ENCODE results near the gene TRAF3.

DNA sequence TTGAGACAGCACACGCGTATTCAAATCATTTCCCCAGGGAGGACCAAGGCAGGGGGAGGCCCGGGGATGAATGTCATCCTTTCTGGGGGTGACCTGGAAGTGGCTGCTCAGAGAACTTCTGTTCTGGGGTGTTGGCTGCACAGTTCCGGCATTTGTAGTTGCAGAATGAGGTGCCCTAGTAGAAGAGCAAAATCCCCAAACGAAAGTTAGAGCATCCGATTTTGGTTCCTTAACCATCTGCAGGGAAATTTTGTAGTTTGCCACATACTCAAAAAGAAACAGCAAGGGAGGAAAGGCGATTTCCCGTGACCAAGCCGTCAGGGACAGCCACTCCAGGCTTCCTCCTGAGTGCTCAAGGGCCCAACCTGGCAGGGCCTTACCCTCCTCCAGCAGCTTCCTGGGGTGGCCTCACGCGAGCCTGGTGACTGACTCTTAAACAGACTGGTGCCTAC lies 13.0 kb upstream of the TRAF3 start:
- TF ChIP-seq, protein P1, sequence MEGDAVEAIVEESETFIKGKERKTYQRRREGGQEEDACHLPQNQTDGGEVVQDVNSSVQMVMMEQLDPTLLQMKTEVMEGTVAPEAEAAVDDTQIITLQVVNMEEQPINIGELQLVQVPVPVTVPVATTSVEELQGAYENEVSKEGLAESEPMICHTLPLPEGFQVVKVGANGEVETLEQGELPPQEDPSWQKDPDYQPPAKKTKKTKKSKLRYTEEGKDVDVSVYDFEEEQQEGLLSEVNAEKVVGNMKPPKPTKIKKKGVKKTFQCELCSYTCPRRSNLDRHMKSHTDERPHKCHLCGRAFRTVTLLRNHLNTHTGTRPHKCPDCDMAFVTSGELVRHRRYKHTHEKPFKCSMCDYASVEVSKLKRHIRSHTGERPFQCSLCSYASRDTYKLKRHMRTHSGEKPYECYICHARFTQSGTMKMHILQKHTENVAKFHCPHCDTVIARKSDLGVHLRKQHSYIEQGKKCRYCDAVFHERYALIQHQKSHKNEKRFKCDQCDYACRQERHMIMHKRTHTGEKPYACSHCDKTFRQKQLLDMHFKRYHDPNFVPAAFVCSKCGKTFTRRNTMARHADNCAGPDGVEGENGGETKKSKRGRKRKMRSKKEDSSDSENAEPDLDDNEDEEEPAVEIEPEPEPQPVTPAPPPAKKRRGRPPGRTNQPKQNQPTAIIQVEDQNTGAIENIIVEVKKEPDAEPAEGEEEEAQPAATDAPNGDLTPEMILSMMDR (IDR thresholded peaks at IDR 0.05): no peak
- no peak for TF ChIP-seq POLR2A (IDR thresholded peaks at IDR 0.05)
